Stimulated activated naive CD4-positive, alpha-beta T cell treated with Interleukin-2 at 50 U/mL for 16 hours (primary cell): ENCODE data around the gene ROR2.
"Not testable (repeated sequence)": the region's sequence is repeated elsewhere in the genome, so short reads cannot be mapped to it uniquely, and the experiment has no call there.

Source experiments
- DNase-seq: peaks from one replicate; lab custom pipeline; 2025; lab: John Stamatoyannopoulos, UW

The ROR2 gene

DNA sequence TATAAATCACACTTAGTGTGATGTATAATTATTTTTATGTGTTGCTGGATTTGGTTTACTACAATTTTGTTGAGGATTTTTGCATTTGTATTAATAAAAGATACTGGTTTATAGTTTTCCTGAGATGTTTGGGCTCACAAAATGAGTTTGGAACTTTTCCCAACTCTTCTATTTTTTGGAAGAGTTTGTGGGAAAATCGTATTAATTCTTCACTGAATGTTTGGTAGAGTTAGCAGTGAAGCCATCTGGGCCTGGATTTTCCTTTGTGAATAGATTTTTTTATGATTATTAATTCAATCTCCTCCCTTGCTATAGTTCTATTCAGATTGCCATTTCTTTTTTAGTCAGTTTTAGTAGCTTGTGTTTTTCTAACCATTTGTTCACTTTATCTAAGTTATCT is 324.7 kb downstream of the ROR2 start:
- no peak for DNase-seq

DNA sequence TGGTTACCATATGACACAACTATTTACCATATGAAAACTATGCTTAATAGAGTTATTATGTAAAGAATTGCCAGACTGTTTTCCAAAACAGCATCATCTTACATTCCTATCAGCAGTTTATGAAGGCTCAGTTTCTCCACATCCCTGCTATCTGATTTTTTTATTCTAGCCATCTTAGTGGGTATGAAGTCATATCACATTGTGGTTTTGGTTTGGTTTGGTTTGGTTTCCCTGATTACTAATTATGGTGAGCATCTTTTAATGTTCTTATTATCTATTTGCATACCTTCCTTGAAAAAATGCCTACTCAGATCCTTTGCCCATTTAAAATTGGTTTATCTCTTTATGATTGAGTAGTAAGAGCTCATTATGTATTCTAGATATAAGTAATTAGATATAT is 327.0 kb downstream of the ROR2 start:
- DNase-seq = no peak

DNA sequence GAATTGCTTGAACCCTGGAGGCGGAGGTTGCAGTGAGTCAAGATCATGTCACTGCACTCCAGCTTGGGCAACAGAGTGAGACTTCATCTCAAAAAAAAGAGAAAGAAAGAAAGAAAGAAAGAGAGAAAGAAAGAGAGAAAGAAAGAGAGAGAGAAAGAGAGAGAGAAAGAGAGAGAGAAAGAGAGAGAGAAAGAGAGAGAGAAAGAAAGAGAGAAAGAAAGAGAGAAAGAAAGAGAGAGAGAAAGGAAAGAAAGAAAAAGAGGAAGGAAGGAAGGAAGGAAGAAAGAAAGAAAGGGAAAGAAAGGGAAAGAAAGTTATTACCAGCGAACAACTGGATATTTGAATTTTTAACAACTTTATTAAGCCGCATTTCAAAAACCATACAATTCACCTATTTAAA is 327.9 kb downstream of the ROR2 start:
- not testable (repeated sequence) for DNase-seq

DNA sequence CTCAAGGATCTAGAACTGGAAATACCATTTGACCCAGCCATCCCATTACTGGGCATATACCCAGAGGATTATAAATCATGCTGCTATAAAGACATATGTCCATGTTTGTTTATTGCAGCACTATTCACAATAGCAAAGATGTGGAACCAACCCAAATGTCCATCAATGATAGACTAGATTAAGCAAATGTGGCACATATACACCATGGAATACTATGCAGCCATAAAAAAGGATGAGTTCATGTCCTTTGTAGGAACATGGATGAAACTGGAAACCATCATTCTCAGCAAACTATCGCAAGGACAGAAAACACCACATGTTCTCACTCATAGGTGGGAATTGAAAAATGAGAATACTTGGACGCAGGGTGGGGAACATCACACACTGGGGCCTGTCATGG is 336.0 kb downstream of the ROR2 start:
- not testable (repeated sequence) for DNase-seq

DNA sequence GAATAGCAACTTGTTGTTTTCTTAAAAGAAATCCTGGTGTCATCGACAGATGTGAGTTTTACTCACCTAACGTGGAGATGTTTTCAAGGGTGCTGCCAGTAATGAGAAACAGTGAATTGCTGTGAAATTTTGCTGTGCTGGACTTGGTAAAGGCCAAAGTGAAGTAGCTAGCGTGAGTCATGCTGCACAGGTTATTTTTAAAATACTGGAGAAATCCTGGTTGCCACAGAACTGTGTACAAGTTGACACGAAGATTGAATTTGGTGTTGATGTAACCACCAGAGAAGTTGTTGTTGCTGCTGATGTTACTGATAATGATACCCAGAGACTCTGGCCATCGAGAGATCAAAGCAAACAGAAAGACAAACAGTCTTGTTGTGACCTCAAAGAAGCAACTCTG is 338.4 kb downstream of the ROR2 start:
- no peak for DNase-seq

DNA sequence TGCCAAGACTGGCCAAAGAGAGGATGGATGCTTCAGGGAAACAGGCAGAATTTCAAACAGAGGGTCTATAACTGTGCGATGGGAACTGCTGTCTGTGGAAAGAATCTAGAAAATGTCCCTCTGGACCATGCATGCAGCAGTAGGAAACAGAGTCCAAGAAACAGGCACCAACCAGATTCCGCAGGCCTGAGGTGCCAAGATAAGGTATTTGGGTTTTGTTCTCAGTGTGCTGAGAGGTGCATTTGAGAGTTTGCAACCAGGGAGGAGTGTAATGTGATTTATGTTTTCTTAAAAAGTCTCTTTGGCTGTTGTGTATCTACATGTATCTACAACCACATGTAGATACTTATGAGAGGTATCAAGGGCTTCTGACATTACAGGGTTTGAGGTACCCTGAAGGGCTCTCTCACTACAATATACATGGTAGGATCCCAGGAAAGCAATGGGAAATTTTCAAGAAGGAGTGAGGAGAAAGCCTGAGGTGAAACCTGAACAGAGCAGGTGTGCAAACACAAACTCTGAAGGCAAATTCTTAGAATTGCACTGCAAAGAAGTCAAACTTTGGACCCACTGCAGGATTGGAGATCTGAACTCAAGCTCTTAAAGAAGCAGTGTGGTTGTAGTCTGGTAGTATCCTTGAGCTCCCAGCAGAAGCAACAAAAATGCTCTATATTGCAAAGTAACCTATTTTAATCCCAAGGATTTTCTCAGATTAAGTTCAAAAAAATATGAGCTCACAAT is 343.6 kb downstream of the ROR2 start:
- DNase-seq = no peak

DNA sequence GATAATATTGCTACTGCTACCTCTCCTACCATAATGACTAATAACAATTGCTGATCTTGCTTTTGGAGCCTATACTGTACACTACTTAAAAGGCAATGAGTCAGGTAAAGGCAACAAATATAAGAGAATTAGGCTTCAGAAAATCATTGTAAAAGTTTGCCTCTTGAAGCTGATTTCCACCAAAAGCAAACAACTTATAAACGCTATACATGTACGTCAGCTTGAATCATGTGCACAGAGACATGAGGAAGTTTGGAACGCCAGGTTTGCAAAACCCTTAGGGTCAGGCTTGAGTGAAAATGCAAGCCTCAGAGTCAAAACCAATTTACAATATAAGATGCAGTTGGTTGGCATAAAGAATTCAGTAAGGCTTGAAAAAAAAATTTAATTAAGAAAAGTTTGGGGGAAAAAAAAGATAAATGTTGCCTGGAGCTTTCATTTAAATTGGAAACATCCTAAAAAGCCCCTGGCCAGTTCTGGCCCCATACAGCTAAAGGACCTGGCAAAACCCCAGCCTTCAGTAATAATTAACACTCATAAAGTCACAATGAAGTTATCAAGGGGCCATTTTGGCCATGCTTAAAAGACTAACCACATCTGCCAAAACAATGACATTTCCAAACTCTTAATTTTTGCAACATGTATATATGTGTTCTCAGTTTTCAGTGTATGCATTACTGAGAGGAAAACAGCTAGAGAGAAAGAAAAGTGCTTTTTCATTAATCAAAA is 345.4 kb downstream of the ROR2 start:
- no peak for DNase-seq

DNA sequence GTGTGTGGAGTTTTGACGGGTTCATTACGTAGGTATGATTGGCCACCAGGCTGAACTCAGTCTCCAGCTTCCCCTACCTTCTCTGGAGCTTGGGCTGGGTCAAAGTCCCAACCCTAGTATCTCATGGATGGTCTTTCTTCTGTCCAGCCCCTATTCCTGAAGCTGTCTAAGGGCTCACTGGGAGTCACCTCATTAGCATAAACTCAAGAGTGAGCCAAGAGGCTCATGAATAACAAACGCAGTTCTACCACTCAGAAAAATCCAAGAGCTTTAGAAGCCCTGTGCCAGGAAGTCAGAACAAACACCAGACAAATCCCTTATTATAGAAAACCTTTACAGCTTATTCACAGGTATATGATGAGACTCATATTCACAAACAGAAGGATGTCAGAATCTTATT is 346.1 kb downstream of the ROR2 start:
- DNase-seq = no peak

DNA sequence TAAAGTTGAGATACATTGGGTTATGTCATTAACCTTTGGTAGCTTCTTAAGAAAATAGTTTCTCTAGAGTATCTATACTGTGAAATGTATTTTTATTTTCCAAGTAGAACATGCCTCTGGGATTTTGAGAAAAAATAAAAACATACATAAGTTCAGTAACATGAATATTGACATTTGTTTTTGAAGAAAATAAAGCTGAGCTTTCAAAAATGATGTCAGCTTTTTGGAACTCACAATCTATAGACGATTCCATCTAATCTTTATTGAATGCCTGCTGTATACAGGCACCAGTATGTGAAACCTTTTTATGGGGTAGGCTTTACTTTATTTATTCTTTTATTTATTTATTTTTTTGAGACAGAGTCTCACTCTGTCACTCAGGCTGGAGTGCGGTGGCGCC is 350.5 kb downstream of the ROR2 start:
- no peak for DNase-seq

DNA sequence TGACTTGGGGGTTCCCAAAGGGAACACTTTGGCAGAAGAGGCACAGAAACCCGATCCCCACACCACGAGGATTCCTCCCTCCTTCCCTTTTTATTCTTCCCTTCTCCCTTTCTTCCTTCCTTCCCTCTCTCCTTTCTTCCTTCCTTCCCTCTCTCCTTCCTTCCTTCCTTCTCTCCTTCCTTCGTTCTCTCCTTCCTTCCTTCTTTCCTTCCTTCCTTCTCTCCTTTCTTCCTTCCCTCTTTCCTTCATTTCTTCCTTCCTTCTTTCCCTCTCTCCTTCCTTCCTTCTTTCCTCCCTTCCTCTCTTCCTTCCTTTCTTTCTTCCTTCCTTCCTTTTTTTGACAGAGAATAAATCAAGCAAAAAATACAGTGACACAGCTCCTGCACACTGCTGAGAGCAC is 358.4 kb downstream of the ROR2 start:
- no peak for DNase-seq

DNA sequence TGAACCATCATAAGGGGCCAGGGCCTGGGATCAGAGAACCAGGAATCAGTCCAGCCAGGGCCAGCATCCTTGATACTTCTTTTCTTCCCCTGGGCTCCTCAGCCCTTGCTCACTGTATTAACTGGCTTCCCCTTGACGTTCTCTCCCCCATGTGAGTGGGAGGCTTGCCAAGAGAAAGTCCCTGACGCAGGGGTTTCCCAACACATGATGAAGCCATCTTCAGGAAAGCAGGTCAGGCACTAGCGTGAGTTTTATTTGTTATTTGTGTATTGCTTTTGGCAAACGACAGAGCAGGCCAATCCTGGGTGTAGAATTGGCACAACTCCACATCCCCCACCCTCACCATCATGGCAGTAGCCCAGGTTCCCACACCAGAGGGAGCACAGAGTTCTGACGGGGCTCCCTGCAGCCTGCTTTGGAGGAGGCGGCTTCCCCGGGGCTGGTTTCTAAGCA is 360.9 kb downstream of the ROR2 start:
- DNase-seq = no peak

DNA sequence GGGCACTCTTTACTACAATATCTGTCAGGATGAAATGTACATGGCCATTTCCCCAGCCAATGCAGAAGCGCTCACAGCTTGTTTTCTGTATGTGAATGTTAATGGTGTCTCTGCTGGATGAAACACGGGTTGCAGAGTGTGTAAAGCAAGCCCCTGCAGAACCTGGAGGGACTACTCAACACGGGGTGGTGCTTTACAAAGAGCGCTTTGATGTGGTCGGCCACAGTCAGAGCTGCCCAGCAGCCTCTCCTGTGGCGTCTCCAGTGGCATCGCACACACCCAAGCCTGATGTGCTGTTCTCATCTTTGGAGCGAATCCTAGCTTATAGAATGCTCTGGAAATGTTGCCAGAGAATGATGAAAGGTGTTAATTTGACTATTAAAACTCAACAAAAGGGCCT is 363.7 kb downstream of the ROR2 start:
- DNase-seq = no peak

DNA sequence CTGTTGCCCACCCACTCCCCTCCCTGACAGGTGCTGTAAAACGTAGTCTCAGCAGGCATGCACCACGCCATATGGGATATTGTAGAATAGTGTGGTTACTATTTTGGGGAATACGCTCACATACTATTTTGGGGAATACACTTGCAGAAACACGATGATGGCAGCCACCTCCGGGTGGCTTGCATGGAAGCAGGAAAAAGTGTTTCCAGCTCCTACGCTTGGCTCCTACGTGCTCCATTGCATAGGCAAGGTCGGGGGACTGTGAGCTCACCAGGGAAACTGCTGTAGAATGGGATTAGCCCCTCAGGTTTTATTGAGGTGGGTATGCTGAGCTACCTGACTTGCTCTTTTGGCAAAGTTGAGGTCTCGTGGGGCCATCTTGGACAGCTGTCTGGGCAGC is 366.1 kb downstream of the ROR2 start:
- DNase-seq = no peak

DNA sequence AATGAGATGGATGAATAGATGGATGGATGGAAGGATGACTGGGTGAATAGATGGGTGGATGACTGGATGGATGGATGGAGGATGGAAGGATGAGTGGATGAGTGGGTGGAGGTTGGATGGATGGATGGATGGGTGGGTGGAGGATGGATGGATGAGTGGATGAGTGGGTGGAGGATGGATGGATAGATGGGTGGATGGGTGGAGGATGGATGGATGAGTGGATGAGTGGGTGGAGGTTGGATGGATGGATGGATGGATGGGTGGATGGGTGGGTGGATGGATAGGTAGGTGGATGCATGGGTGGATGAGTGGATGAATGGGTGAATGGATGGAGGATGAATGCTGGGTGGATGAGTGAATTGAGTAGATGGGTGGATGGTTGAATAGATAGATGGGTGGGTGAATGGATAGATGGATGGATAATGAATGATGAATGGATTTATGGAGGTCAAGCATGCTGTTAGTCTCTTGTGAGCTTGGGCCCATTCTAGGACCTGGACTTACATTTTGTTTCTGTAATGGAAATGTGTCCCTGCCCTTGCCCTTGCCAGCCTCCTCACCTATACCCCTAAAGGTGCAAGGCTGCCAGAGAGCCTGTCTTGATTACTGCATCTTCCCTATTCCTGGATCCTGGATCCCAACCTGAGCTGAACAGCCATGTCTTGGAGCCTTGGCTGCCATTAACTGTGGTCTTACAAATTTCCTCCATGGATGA is 366.7 kb downstream of the ROR2 start:
- no peak for DNase-seq

DNA sequence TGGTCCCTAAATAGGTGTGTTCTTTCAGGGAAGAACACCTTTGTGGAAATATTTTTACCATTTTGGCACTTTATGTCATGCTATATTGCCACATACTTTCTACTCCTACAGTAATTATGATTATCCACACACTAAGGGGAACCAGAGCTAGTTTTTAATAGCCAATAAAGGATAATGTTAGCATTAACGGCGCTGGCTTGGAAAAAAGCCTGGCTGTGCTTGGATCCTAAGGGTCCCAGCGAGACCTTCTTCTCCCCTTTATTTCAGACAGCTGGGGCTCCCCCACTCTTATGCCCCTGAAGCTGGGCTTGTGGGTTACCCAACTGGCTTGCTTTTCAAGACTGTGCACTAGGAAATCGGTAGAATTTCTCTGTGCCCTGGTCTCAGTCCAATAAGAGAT is 367.8 kb downstream of the ROR2 start:
- DNase-seq = no peak

DNA sequence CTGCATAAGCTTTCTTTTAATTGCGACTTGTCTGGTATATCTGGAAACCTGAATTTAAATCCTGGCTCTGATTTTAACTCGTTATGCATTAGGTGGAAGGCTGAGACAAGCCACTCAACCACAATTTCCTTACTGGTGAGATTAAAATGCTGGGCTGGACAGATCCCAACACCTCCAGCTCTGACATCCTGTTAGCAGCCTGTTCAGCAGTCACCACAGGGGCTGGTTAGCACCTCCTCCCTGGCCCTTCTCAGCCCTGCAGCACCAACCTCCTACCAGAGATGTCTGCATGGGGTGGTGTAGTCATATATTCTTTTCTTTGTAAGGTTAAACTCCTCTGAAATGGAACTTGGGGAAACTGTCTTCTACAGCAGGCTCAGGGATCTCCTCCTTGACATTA is 369.9 kb downstream of the ROR2 start:
- no peak for DNase-seq

DNA sequence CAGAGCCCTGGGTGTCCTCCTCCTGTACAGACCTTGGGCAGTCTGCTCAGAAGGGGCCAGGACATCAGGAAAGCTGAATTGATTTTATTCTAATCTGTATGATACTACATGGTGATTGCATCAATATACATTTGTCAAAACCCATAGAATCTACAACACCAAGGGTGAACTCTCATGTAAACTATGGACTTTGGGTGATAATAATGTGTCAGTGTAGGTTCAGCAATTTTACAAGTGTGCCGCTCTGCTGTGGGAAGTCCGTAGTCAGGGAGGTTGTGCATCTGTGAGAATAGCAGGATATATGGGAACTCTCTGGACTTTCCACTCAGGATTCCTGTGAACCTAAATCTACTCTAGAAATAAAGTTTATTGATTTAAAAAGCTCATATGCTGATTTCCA is 371.1 kb downstream of the ROR2 start:
- no peak for DNase-seq

DNA sequence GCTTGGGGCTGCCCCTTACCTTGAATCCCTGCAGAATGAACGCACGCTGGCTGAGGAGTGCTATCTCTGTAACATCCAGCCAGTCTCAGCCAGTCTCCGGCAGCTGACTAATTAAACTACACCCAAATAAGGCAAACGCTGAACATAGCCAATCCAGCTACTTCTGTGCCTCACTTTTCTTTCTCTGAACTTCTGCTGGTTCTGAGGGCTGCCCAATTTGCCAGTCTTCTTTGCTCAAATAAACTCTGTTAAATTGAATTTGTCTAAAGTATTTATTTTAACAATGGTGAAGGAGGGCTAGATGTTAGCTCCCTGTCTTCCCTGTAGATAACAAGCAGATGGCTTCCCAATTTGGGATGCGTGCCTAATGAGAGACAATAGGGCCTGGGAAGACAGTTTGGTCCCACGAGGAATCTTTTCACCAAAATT is 372.4 kb downstream of the ROR2 start:
- no peak for DNase-seq

DNA sequence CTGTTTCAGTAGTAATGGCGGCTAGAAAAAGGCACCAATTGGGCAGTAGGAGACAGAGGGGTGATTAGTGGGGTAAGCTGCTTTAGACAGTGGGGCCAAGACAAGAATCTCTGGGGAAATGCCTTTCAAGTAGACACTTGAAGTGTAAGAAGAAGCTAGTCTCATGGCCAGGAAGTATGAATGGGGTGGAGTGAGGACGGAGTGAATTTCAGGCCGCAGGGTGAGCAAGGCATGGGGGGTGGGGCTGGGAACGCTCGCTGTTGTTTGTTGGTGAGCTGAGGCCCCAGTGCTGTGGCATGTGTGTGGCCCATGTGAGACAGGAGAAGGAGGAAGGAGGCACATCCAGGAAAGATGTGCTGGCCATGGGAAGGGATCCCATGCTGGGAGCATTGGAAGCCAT is 377.2 kb downstream of the ROR2 start:
- DNase-seq = no peak

DNA sequence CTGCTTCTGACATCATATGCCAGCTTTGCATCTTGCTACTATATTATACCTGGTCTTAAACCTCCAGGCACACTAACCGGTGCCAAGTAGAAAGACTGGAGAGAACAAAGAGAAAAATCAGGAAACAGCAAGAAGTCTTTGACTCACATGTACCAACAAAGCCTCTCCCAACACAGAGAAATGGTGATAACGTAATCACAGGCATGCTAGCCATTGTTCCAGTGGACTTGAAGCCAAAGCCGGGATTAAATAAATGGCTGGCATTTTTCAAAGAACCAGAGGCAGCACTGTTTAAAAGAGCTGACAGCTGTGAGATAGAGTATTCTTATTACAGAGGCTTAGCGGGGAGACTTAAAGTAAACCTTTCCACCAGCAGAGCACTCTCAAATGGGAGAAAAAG is 378.0 kb downstream of the ROR2 start:
- DNase-seq = no peak

DNA sequence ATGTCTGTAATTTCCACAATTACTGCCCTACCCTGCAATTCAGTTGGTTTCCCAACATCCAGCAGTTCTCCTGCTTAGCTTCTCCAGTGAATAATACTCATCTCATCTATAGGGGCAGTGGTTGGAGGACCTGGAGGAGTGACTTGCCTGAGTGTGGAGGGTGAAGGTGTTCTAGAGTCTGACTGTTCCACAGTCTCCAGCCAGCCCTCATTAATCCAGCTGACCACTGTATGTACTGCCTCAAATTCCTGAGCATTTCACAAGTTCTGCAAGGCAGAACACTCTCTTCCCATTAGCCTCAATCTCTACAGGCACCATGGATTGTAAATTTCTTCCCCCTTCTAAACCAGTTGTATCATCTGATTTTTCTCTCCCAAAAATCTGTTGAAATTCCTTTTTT is 379.0 kb downstream of the ROR2 start:
- DNase-seq = no peak

DNA sequence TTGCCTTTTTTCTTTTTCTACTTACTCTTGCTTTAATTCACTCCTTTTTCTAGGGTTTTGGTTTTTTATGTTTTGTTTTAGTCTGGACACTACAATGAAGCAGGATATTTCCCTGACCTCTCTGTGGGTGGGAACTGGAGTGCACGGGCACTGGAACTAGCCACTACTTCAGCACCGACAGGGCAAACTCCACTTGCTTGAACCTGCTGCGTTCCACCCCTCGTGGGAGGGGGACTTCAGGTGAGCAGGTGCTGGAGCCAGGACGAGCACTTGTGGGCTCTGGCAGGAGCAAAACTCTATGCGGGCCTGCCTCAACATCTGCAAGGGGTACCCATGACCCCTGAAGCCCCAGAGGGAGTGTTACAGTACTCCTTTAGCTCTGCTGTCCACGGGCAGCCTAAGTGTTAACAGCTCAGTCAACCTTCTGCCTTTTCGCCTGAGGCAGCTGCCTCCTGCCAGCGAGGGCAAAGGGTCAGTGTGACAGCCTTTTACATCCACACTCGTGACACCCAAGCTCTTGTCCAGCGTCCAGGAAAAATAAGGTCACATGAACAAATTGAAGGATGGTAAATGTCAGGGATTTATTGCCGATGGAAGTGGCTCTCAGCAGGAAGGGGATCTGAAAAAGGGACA is 382.3 kb downstream of the ROR2 start:
- no peak for DNase-seq
